ENCODE measurements around the gene PQBP1.

PQBP1 gene

DNA sequence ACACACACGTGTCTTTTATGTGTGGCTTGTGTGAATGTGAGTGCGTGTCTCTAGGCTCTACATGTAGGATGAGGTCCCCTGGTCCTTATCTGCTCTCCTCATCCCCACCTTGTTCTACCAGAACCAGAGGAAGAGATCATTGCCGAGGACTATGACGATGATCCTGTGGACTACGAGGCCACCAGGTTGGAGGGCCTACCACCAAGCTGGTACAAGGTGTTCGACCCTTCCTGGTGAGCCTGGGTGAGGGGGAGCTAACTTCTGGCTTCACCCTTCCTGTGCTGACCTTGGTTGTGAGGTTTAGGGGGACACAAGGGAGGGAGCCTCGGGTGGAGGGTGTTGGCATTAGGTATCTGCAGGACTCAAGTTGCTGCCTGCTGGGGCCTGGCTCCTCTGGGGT, 3.3 kb downstream of the PQBP1 start:
- in situ Hi-C loops (cut with MboI; ENCODE audit: low sequenced_read_pairs), result no loop called here

GRCh38 chrX:48902135-48902534, 4.4 kb downstream of the PQBP1 start:
- in situ Hi-C loops (cut with MboI; ENCODE audit: low sequenced_read_pairs), result no loop called here

DNA sequence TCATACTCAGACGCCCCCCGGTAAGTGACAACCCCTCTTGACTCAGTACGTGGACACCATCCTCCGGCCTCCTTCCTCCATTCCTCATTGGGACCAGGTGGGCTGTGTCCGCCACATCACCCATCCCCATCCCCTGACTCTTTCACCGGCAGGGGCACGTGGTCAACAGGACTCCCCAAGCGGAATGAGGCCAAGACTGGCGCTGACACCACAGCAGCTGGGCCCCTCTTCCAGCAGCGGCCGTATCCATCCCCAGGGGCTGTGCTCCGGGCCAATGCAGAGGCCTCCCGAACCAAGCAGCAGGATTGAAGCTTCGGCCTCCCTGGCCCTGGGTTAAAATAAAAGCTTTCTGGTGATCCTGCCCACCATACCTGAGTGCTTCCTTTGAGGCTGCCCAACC, 5.0 kb downstream of the PQBP1 start:
- in situ Hi-C loops (cut with MboI; ENCODE audit: low sequenced_read_pairs), result no loop called here

GRCh38 chrX:48903290-48903689, 5.6 kb downstream of the PQBP1 start:
- in situ Hi-C loops (cut with MboI; ENCODE audit: low sequenced_read_pairs), result no loop called here

- in situ Hi-C loops (cut with MboI; ENCODE audit: low sequenced_read_pairs), result no loop called here
Observed at GRCh38 chrX:48904180-48904579, 6.5 kb downstream of the PQBP1 start.

DNA sequence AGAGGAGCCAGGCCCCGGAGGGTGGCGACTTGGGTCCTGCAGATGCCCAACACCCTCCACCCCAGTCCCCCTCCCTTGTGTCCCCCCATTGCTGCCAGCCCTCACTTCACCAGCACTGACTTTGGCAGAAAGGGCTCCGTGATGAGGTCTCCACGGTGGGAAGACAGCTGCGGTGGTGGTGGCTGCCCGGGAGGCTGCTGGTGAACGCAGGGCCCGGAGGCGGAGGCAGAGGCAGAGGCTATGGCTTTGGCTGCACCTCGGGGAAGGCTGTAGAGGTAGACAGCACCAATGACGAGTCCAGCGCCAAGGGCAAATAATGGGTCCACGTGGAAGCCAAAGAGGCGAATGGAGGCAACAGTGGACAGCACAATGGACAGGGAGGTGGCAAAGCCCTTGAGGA, 6.9 kb downstream of the PQBP1 start:
- in situ Hi-C loops (cut with MboI; ENCODE audit: low sequenced_read_pairs), result no loop called here

GRCh38 chrX:48905090-48905790, 7.5 kb downstream of the PQBP1 start:
- in situ Hi-C loops (cut with MboI; ENCODE audit: low sequenced_read_pairs), result no loop called here

GRCh38 chrX:48908600-48908999, 10.9 kb downstream of the PQBP1 start:
- in situ Hi-C loops (cut with MboI; ENCODE audit: low sequenced_read_pairs), result no loop called here

DNA sequence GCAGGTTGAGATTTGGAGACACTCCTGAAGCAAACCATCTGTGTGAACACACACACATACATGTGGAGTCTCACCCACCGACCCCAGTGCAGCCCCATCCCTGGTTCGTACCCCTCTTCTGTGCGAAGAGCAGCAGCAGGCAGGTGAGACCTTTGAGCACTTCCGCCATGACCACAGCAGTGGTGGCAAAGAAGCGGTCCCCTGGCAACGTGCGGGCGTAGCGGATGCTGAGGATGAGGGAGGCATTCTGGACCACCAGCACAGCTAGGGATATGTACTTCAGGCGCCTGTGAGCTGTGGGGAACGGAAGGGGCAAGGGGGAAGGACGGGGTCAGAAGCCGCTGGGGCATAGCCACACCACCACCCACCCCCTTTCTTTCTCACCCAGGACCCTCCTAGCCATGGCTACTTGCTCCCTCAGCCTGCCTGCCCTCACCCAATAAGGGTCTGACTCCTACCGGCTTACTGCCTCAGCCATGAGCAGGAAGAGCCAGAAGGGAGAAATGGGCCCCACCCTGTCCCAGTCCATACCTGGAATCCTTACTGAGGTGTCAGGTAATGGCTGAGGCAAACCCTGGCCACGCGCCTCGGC, 12.1 kb downstream of the PQBP1 start:
- in situ Hi-C loops (cut with MboI; ENCODE audit: low sequenced_read_pairs), result no loop called here

DNA sequence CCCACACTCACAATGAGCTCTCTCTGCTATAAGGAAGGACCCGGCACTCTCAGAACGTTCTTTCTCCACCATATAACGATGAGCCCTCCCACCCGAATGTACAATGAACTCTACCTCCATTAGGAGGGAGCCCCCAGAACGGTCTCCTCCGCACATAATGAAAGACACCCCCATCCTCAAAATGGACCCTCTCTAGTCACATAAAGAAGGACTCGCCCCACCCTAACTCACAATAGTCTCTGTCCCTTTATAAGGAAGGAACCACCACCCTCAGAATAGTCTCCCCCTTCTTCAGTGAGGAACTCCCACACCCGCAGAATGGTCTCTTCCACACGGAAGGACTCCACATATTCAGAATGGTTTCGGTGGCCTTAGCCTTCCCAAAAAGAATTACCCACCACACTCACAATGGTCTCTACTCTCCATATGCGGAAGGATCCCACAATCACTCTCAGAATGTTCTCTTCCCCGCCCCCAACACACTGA, 13.2 kb downstream of the PQBP1 start:
- in situ Hi-C loops (cut with MboI; ENCODE audit: low sequenced_read_pairs), result no loop called here

DNA sequence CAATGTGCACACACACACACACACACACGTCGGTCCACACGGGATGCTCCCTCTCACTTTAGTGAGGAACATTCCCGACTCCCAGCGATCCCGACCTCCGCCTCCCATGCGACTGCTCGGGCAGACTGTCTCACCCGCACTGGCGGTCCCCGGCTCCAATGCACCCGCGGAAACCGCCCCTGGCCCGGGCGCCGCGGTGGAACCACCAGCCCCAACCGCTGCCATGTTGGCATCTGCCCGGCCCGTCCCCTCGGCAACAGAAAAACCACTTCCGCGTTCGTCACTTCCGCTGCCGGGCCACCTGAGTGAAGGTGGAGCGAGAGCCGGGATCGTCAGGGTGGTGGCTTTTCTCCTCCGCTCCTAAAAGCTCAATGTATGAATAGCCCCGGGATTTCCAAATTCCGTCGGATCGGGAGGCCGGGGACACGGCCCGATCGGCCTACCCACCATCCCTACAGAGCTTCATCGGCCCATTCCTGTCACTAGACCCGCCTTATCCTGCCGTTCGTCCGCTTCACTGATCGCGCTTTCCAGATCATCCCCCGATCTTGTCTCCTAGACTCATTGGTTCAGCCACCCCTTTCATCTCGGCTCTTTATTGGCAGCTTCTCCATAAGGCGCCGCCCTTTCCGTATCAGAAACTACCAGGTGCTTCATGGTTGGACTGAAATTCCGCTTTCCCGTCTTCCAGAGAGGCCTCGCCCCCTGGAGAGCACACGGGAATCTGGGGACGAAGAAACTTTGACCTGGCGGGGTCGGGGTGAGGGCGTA, 13.9 kb downstream of the PQBP1 start, which contains the start of gene SLC35A2:
Gene SLC35A2 (minus strand): TSS at position 235 of the 771 bp plus-strand sequence. CDS start 10 bp downstream, at position 225.
- in situ Hi-C loops (cut with MboI; ENCODE audit: low sequenced_read_pairs), result no loop called here

GRCh38 chrX:48913605-48914366, 16.1 kb downstream of the PQBP1 start:
- in situ Hi-C loops (cut with MboI; ENCODE audit: low sequenced_read_pairs), result no loop called here

GRCh38 chrX:48914593-48915493, 17.1 kb downstream of the PQBP1 start:
- in situ Hi-C loops (cut with MboI; ENCODE audit: low sequenced_read_pairs), result no loop called here

GRCh38 chrX:48917139-48918001, 19.6 kb downstream of the PQBP1 start:
- in situ Hi-C loops (cut with MboI; ENCODE audit: low sequenced_read_pairs), result no loop called here

GRCh38 chrX:48918301-48918642, 20.5 kb downstream of the PQBP1 start:
- in situ Hi-C loops (cut with MboI; ENCODE audit: low sequenced_read_pairs), result no loop called here

DNA sequence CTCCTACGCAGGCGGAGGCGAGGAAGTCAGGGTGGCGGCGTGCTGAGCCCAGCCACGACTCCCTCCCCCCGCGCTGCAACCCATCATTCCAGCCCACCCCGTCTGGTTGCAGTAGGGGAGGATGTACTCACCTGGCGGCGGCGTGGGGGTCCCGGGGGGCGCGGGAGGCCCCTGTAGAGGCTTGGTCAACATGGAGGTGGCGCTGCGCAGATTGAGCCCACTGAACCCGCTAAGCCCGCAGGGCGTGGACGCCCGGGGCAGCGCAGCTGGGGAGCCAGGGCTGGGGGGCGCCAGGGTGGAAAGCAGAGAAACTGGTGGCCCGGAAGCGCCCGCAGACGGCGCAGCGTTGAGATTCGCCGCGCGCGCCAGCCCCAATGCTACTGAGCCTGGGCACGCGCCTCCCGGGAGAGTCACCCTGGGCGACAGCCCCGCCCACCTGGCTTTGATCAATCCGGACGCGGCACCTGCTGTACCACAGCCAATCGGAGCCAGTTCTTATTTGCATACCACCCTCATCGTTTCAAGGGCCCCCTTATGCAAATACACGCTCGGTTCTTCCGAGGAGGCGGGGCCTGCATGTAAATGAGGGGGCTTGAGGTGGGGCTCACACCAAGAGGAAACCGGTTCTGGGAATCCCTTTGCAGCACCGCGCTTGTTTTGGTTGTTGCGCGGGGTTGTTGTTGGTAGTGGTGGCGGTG, 21.1 kb downstream of the PQBP1 start, which contains the start of gene PIM2:
Gene PIM2 (minus strand): TSS at position 382 of the 698 bp plus-strand sequence. CDS start 190 bp downstream, at position 192.
- in situ Hi-C loops (cut with MboI; ENCODE audit: low sequenced_read_pairs), result no loop called here

- in situ Hi-C loops (cut with MboI; ENCODE audit: low sequenced_read_pairs), result no loop called here
Observed at GRCh38 chrX:48919360-48919841, 21.7 kb downstream of the PQBP1 start.
